GM12873 (cell line): Measurements from ENCODE around the gene MCTP1.

Experiments
- TF ChIP-seq, protein P1 (sequence below): IDR thresholded peaks from 2 replicates; pipeline ENCODE4 v1.5.1; 2012; ENCODE audit warnings: low read depth, mild to moderate bottlenecking, moderate library complexity, low read length, control low read depth; ENCODE audit not compliant: insufficient read depth; ENCODE audit errors: missing control alignments

Gene MCTP1

DNA sequence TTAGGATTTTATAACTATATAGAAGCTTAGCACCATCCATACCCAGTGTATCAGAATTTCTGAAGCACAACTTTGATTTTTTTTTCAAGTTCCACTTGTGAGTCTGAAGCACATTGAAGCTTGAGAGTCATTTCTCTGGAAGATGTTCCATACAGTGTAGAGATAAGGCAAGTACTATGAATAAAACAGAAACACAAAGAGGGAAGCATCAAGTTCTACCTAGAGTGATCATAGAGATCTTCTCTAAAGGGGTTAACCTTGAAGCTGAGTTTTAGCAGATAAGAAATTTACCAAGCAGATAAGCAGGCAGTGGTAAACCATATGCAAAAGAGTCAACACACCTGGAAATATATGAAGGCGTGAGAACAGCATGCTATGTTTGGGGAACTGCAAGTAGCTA, 125.3 kb downstream of the MCTP1 start:
- TF ChIP-seq, protein P1, sequence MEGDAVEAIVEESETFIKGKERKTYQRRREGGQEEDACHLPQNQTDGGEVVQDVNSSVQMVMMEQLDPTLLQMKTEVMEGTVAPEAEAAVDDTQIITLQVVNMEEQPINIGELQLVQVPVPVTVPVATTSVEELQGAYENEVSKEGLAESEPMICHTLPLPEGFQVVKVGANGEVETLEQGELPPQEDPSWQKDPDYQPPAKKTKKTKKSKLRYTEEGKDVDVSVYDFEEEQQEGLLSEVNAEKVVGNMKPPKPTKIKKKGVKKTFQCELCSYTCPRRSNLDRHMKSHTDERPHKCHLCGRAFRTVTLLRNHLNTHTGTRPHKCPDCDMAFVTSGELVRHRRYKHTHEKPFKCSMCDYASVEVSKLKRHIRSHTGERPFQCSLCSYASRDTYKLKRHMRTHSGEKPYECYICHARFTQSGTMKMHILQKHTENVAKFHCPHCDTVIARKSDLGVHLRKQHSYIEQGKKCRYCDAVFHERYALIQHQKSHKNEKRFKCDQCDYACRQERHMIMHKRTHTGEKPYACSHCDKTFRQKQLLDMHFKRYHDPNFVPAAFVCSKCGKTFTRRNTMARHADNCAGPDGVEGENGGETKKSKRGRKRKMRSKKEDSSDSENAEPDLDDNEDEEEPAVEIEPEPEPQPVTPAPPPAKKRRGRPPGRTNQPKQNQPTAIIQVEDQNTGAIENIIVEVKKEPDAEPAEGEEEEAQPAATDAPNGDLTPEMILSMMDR, result no peak

- TF ChIP-seq, protein P1, result no peak
These were observed 129.0 kb downstream of the MCTP1 start for GRCh38 chr5:95155888-95156287.

DNA sequence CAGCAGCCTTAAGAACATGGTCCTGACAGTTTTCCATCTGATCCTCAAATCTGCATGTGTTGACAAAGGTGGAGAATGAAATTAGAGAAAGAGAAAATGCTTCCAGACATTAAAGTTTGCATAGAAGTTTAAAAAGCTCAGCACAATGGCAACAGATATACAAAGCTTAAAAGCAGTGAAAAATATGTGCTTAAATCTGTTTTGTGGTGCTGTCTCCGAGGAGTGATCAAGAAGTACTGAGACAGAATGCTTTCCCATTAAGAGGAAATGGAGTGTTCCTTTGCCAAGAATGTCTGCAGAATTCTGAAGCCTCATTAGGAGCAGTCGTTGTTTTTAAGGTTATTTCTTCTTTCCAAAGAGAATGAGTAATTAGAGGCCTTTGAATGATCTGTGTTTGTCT, 131.4 kb downstream of the MCTP1 start:
- TF ChIP-seq, protein P1, result no peak

GRCh38 chr5:95152535-95152934, 132.4 kb downstream of the MCTP1 start:
- TF ChIP-seq, protein P1, result no peak

DNA sequence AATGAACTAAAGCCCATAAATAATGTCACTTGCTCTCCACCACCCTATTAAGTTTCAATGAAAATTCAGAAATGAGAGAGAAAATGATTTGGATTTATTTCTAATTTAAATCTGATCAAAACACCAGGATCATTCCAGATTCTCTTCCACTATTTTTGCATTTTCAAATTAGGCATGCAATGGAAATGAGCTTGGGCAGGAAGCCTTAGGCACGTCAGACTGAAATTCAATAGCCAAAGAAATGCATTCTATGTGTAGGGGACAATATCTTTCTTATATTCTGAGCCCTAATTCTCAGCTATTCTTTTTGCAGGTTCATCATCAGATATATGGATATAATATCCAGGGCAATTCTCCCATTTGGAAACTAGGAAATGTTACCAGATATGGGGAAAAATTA, 132.8 kb downstream of the MCTP1 start:
- TF ChIP-seq, protein P1, result no peak

DNA sequence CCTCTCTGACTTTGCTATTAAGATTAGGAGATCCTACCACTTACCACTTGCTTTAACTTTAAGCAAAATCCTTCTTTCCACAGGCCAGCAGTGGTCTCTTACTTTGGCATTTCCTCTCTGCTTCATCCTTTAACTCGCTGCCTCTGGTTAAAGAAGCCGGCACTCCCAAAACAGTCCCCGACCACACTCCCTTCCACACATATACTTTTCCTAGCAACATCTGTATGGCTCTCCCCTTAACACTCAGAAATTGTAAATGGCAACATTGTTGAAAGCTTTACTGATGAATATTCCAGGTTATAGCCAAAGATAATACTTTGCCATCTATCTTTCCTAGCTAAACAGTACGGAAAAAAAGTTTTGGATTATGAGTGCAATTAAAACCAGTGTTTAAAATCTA, 133.2 kb downstream of the MCTP1 start:
- TF ChIP-seq, protein P1, result no peak

GRCh38 chr5:95149387-95149786, 135.5 kb downstream of the MCTP1 start:
- TF ChIP-seq, protein P1, result no peak
